BJ (cell line): ENCODE measurements around the gene COL8A1. TPM values are rescaled to one million over a fixed set of nuclear protein-coding genes. Genes with fewer than 3 reads are reported as not detected.

Experiments used
- CTCF ChIA-PET: fragments of 350-600 bp; formaldehyde crosslinking; extraction: SDS; loops from one replicate; lab custom pipeline; 2021; ENCODE audit warnings: antibody characterized with exemption, inconsistent platforms; lab: Yijun Ruan, JAX
- POLR2A ChIA-PET: fragments of 300-600 bp; sonication (Branson Sonifier 250); formaldehyde crosslinking; extraction: SDS; loops from one replicate; lab custom pipeline; 2021; ENCODE audit warnings: antibody characterized with exemption; lab: Charles Lee
- DNase-seq: peaks from one replicate; pipeline ENCODE4 v3.0.0-alpha.2; 2011; ENCODE audit warnings: low read depth
- H3K27me3 ChIP-seq: 2 replicates; pipeline ENCODE4 v1.6.0; 2011; ENCODE audit warnings: low read length; ENCODE audit not compliant: control insufficient read depth, insufficient read depth
- H3K36me3 ChIP-seq: 2 replicates; pipeline ENCODE4 v1.5.1; 2011; ENCODE audit warnings: low read length; ENCODE audit not compliant: control insufficient read depth, insufficient read depth
- H3K4me3 ChIP-seq: 2 replicates; pipeline ENCODE4 v1.5.1; 2011; ENCODE audit warnings: low read depth, mild to moderate bottlenecking, control low read depth, low read length
- polyA plus RNA-seq: library from polyadenylated mRNA; depleted of rRNA; stranded (reverse); fragments of >200 nt; gene quantifications from 2 replicates; pipeline ENCODE4 v1.2.3, GENCODE V29; 2011; rRNA removed
- TF ChIP-seq, protein P1 (sequence below): IDR thresholded peaks from 2 replicates; pipeline ENCODE4 v1.5.1; 2011; ENCODE audit warnings: low read depth, mild to moderate bottlenecking, control low read depth, inconsistent platforms, low read length, moderate library complexity; ENCODE audit not compliant: insufficient read depth

The COL8A1 gene
- polyA plus RNA-seq, 1 experiment, result 186 TPM

DNA sequence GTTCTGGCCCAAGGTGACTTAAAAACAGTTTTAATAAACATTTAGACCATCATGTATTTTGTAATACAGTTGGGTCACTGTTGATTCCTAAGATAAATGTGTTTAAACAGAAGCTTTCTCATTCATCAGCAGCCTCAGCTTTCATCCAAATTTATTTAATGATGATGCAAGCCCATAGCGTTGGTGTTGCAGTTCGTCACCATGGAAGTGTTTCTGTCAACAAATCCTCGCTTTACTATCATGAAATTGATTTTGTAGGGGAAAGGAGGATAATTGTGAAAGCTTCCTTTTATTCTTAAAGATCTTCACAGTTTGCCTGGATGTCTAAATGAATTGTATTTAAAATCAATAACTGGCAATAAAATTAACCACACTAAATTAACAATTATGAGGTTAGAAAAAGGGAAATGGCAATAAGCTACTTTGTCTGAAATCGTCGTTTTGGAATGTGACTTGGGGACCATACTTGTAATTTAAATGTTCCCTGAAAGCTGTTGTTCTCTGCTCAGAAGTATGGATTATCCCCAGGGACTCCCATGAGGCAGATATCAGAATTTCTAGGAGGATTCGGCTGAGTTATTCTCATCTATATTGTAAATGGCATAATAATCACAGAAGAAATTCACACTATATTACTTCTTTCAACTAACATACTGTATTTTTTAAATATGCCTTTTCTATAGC, 208.2 kb downstream of the COL8A1 start:
- Histone ChIP-seq H3K4me3 (no peak overlapping the region), H3K36me3 (peaks cover 3% of the 10 kb centered on the region), H3K27me3 (no peaks in the 10 kb centered on the region)
- ChIA-PET POLR2A (no interaction called here), CTCF (interaction anchor here (0.5 to 2.7 kb wide), 8 partner anchors 9 to 407 kb away, joined by 3 to 10 read pairs (median 4); no protein-coding TSS in a partner anchor)
- DNase-seq, result no peak
- TF ChIP-seq, protein P1, sequence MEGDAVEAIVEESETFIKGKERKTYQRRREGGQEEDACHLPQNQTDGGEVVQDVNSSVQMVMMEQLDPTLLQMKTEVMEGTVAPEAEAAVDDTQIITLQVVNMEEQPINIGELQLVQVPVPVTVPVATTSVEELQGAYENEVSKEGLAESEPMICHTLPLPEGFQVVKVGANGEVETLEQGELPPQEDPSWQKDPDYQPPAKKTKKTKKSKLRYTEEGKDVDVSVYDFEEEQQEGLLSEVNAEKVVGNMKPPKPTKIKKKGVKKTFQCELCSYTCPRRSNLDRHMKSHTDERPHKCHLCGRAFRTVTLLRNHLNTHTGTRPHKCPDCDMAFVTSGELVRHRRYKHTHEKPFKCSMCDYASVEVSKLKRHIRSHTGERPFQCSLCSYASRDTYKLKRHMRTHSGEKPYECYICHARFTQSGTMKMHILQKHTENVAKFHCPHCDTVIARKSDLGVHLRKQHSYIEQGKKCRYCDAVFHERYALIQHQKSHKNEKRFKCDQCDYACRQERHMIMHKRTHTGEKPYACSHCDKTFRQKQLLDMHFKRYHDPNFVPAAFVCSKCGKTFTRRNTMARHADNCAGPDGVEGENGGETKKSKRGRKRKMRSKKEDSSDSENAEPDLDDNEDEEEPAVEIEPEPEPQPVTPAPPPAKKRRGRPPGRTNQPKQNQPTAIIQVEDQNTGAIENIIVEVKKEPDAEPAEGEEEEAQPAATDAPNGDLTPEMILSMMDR, result no peak

DNA sequence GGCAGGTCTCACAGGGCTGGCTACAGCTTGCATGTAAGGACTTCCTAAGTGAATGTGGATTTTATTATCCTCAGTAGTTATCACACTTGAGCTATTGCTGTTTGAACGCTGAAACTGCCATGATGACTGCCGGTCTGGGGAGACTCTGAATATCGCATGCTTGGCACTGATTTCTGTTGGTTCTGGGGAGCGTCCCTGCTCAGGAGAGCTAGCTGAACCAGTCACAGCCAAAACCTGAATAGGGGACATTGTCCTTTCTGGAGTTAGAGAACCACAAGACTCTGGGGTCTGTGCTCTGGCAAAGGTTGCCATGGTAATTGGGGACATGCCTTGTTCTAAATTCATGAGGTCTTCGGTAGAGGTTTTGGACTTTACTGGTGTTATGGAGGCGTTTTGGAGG, 210.0 kb downstream of the COL8A1 start:
- TF ChIP-seq, protein P1, result no peak
- Histone ChIP-seq H3K36me3 (peaks cover 5% of the 10 kb centered on the region), H3K27me3 (no peaks in the 10 kb centered on the region), H3K4me3 (no peak overlapping the region)
- no peak for DNase-seq
- ChIA-PET POLR2A (no interaction called here), CTCF (interaction anchor here (2.7 kb wide), 1 partner anchor 406 kb away, joined by 7 read pairs; no protein-coding TSS in a partner anchor)

Other genes with a start within 250 kb of the COL8A1 start
- 6.7 and 12.4 TPM in 2 replicates for gene CMSS1, start 179.3 kb downstream of the COL8A1 start, polyA plus RNA-seq